ENCODE measurements around the gene DUXB. TPM values are rescaled to one million over a fixed set of nuclear protein-coding genes. Genes with fewer than 3 reads are reported as not detected.

DUXB gene
- total and polyA plus RNA-seq, 8 donors: not detected

- 0 to 1% (median 0%) methylated on average over 30 to 62 of the region's 62 CpGs for WGBS, 5 donors
- peaks cover 46 to 73% (median 64%) of the 10 kb centered on the region in 4 donors for H3K4me1 ChIP-seq
- peak; percentile 86 to 96 for DNase-seq
Measured at GRCh38 chr16:75648265-75649076, 52.8 kb downstream of the DUXB start.

GRCh38 chr16:75647492-75648264 is 53.6 kb downstream of the DUXB start, which contains the start of the genes KARS1 and TERF2IP:
Gene KARS1 (minus strand): TSS chr16:75647665. CDS start chr16:75647639, 26 bp downstream.
Gene TERF2IP (plus strand): TSS chr16:75647773. CDS start chr16:75647883, 110 bp downstream.
- peak within 1 kb of the TSS; percentile 94 to 99 (median 96) for H3K27ac ChIP-seq
- no peaks in the 10 kb centered on the region for H3K9me3 ChIP-seq
- peak within 1 kb of the TSS; percentile 80 to 100 (median 93) for H3K4me3 ChIP-seq
- TF ChIP-seq EP300 (IDR thresholded peaks at IDR 0.05) (no peak), CTCF (IDR thresholded peaks at IDR 0.05) (no peak), POLR2A (IDR thresholded peaks at IDR 0.05) (peak in 2 of 4 donors; percentile 80 to 89), POLR2AphosphoS5 (IDR thresholded peaks at IDR 0.05) (peak; percentile 97 to 99 (median 98))
- H3K36me3 ChIP-seq: peaks cover 0 to 27% (median 20%) of the 10 kb centered on the region in 4 donors
- intact Hi-C loops (cut with DNase I; ENCODE audit: low total_unique reads): no loop called here
- H3K27me3 ChIP-seq: no peaks in the 10 kb centered on the region
- DNase-seq: peak; percentile 93 to 99
- WGBS, 5 donors: 0 to 2% (median 1%) methylated on average over 16 to 76 of the region's 76 CpGs
- peaks cover 46 to 65% (median 58%) of the 10 kb centered on the region in 4 donors for H3K4me1 ChIP-seq

More at GRCh38 chr16:75648265-75649076, 52.8 kb downstream of the DUXB start:
- intact Hi-C loops (cut with DNase I; ENCODE audit: low total_unique reads): no loop called here
- H3K9me3 ChIP-seq: no peaks in the 10 kb centered on the region
- no peaks in the 10 kb centered on the region for H3K27me3 ChIP-seq
- peaks cover 0 to 20% (median 16%) of the 10 kb centered on the region in 4 donors for H3K36me3 ChIP-seq
- TF ChIP-seq POLR2A (IDR thresholded peaks at IDR 0.05) (no peak), POLR2AphosphoS5 (IDR thresholded peaks at IDR 0.05) (peak in 1 of 3 donors; percentile 58)
- H3K4me3 ChIP-seq: peak overlapping the region; percentile 80 to 100 (median 93)
- H3K27ac ChIP-seq: peak overlapping the region; percentile 94 to 99 (median 96)

- peaks cover 45 to 60% (median 53%) of the 10 kb centered on the region in 4 donors for H3K4me1 ChIP-seq
- H3K27ac ChIP-seq: peak overlapping the region; percentile 66 to 99 (median 94)
- intact Hi-C loops (cut with DNase I; ENCODE audit: low total_unique reads): no loop called here
- 0 to 1% (median 0%) methylated on average over 12 to 18 of the region's 18 CpGs for WGBS, 5 donors
- no peaks in the 10 kb centered on the region for H3K9me3 ChIP-seq
- TF ChIP-seq CTCF (IDR thresholded peaks at IDR 0.05) (no peak), EP300 (IDR thresholded peaks at IDR 0.05) (no peak), POLR2AphosphoS5 (IDR thresholded peaks at IDR 0.05) (no peak), POLR2A (IDR thresholded peaks at IDR 0.05) (no peak)
- no peak for DNase-seq
- H3K27me3 ChIP-seq: no peaks in the 10 kb centered on the region
- peaks cover 3 to 33% (median 25%) of the 10 kb centered on the region in 4 donors for H3K36me3 ChIP-seq
- H3K4me3 ChIP-seq: peak overlapping the region; percentile 80 to 100 (median 93)
Measured at GRCh38 chr16:75647112-75647491, 54.2 kb downstream of the DUXB start.

- intact Hi-C loops (cut with DNase I; ENCODE audit: low total_unique reads): no loop called here
- peak in 1 of 2 donors; percentile 56 for DNase-seq
- no peak overlapping the region for H3K27ac ChIP-seq
- H3K4me1 ChIP-seq: peaks cover 26 to 33% (median 30%) of the 10 kb centered on the region in 4 donors
- no peaks in the 10 kb centered on the region for H3K27me3 ChIP-seq
- H3K4me3 ChIP-seq: no peak overlapping the region
- 76 to 81% (median 78%) methylated on average over 7 of the region's 7 CpGs for WGBS, 5 donors
- peaks cover 24 to 59% (median 51%) of the 10 kb centered on the region in 4 donors for H3K36me3 ChIP-seq
- TF ChIP-seq EP300 (IDR thresholded peaks at IDR 0.05) (no peak), CTCF (IDR thresholded peaks at IDR 0.05) (peak in 1 of 7 experiments; percentile 18)
- no peaks in the 10 kb centered on the region for H3K9me3 ChIP-seq
Measured at GRCh38 chr16:75644240-75645012, 56.8 kb downstream of the DUXB start.

Small RNAs within 50 kb of the gene (small RNA-seq; reads per million reads assigned to genes)
- 0 reads per million in 4 donors for gene RN7SL520P

Other genes starting within 250 kb of the DUXB start
- 100 to 1,000 TPM in 1 of 5 donors, 10 to 100 TPM in 3, 1 to 10 TPM in 1; 7.6 to 134 (median 12.0) TPM for gene TMEM170A, start 236.8 kb downstream of the DUXB start, total RNA-seq
- 1 to 10 TPM; 3.6 to 4.1 (median 3.7) TPM for gene TMEM170A, start 236.8 kb downstream of the DUXB start, polyA plus RNA-seq
- under 1 TPM in 2 of 5 donors, not detected in 3; 0.29 to 0.73 TPM for gene CHST6, start 206.0 kb downstream of the DUXB start, total RNA-seq
- under 1 TPM in 1 of 3 donors, not detected in 2; 0.23 TPM for gene CHST6, start 206.0 kb downstream of the DUXB start, polyA plus RNA-seq
- gene CHST5, start 165.4 kb downstream of the DUXB start, total RNA-seq: 10 to 100 TPM in 1 of 5 donors, 1 to 10 TPM in 3, not detected in 1; 1.1 to 23.2 (median 3.0) TPM
- under 1 TPM in 1 of 3 donors, not detected in 2; 0.05 TPM for gene CHST5, start 165.4 kb downstream of the DUXB start, polyA plus RNA-seq
- 10 to 100 TPM in 2 of 5 donors, 1 to 10 TPM in 2, not detected in 1; 4.6 to 14.1 (median 11.2) TPM for gene TMEM231, start 145.2 kb downstream of the DUXB start, total RNA-seq
- gene TMEM231, start 145.2 kb downstream of the DUXB start, polyA plus RNA-seq: 1 to 10 TPM; 1.1 to 2.9 (median 1.5) TPM
- gene GABARAPL2, start 135.1 kb downstream of the DUXB start, total RNA-seq: 100 to 1,000 TPM in 2 of 5 donors, 10 to 100 TPM in 3; 29.8 to 192 (median 81.4) TPM
- gene GABARAPL2, start 135.1 kb downstream of the DUXB start, polyA plus RNA-seq: 100 to 1,000 TPM in 2 of 3 donors, 10 to 100 TPM in 1; 83.4 to 198 (median 171) TPM
- 10 to 100 TPM in 3 of 5 donors, 1 to 10 TPM in 1, under 1 TPM in 1; 0.58 to 69.8 (median 25.8) TPM for gene ADAT1, start 78.2 kb downstream of the DUXB start, total RNA-seq
- 10 to 100 TPM in 1 of 3 donors, 1 to 10 TPM in 2; 6.0 to 18.2 (median 7.8) TPM for gene ADAT1, start 78.2 kb downstream of the DUXB start, polyA plus RNA-seq
- 100 to 1,000 TPM in 2 of 5 donors, 10 to 100 TPM in 3; 85.8 to 196 (median 97.4) TPM for gene KARS1, start 53.8 kb downstream of the DUXB start, total RNA-seq
- gene KARS1, start 53.8 kb downstream of the DUXB start, polyA plus RNA-seq: 100 to 1,000 TPM in 1 of 3 donors, 10 to 100 TPM in 2; 81.2 to 102 (median 84.1) TPM
- gene TERF2IP, start 53.7 kb downstream of the DUXB start, total RNA-seq: 10 to 100 TPM; 17.1 to 58.3 (median 43.7) TPM
- gene TERF2IP, start 53.7 kb downstream of the DUXB start, polyA plus RNA-seq: 10 to 100 TPM; 30.0 to 37.3 (median 31.1) TPM
- gene CPHXL2, start 24.5 kb downstream of the DUXB start, total RNA-seq: not detected
- gene CPHXL2, start 24.5 kb downstream of the DUXB start, polyA plus RNA-seq: not detected
- gene CPHXL, start 25.0 kb upstream of the DUXB start, total RNA-seq: not detected
- not detected for gene CPHXL, start 25.0 kb upstream of the DUXB start, polyA plus RNA-seq

Data from stomach (tissue), 9 donors.